ENCODE results near the gene POU2AF1.

POU2AF1 gene

DNA sequence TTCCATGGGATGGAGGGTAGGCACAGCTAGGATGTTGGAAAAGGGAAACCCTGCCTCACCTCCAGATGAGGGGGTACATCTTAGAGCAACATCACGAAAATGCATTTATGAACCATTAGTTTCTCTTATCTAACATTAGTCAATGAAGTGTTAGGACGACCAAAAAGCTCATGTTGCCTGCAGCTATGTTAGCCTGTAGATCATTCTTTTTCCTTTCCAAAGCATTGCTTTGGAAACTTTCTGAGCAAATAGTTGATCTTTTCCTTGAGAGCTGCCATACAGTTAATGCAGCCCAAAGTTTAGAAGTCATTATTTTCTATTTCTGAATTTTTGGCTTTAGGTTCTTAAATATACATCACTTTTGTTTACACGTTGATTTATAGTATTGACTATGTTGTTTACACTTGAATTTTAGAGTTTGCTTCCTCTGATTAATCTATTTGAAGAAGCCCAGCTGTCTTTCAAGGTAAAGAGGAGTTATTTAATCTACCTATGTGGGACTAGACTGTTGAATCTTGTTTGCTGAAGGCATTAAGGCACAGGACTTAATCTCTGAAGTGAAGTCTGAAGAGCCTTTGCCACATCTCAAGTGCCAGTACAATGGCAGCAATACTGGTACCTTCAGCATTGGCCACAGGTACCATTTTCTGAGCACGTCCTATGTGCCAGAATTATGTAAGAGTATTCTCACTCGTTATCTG, 69.7 kb downstream of the POU2AF1 start:
- ATAC-seq (no peak), DNase-seq (ENCODE audit: low spot score in 2 of 2) (no peak)
- Mint-ChIP-seq H3K4me3 (no peak overlapping the region), H3K27ac (no peak overlapping the region), H3K36me3 (no peaks in the 10 kb centered on the region), H3K4me1 (no peaks in the 10 kb centered on the region), H3K9me3 (no peaks in the 10 kb centered on the region)

GRCh38 chr11:111308140-111308539, 70.9 kb downstream of the POU2AF1 start:
- ATAC-seq (no peak), DNase-seq (ENCODE audit: low spot score in 2 of 2) (no peak)
- Mint-ChIP-seq H3K4me3 (no peak overlapping the region), H3K27ac (no peak overlapping the region), H3K36me3 (no peaks in the 10 kb centered on the region), H3K9me3 (no peaks in the 10 kb centered on the region), H3K4me1 (no peaks in the 10 kb centered on the region)

DNA sequence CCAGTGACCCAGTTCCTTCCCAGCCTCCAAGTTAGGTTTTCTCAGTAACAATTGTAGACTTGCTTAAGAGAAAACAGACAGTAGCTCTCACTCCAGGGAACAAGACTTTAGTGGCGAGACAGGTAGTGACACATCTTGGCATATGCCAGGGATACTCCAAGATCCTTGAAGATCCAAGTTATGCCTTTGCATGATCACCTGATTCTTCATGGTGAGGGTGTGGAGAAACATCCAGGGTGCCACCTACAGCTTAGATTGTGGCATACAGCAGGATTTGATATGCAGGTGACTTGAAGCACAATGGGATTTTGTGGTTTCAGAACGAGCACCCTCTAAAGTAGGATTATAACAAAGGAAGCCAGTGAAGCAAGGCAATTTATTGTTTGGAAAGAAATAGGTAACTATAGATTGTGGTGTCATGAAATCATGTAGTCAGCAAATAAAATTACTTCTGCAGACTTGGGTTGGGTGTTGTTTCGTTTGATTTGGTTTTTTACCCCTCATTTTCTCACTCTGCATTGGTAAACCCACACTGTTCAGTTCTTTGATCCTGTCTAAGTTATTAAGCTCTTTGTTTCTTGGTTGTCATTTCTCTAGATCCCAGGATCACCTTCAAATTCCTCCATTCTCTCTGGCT, 71.5 kb downstream of the POU2AF1 start:
- no peak overlapping the region for H3K27ac Mint-ChIP-seq
- no peak for DNase-seq (ENCODE audit: low spot score in 2 of 2)

GRCh38 chr11:111306321-111306720, 72.8 kb downstream of the POU2AF1 start:
- Mint-ChIP-seq H3K27ac (no peak overlapping the region), H3K4me1 (no peaks in the 10 kb centered on the region), H3K4me3 (no peak overlapping the region), H3K36me3 (no peaks in the 10 kb centered on the region), H3K9me3 (no peaks in the 10 kb centered on the region)
- no peak for DNase-seq (ENCODE audit: low spot score in 2 of 2)
- ATAC-seq, result no peak

More for the DNA sequence above, 71.5 kb downstream of the POU2AF1 start:
- Mint-ChIP-seq H3K4me3 (no peak overlapping the region), H3K36me3 (no peaks in the 10 kb centered on the region), H3K4me1 (no peaks in the 10 kb centered on the region), H3K9me3 (no peaks in the 10 kb centered on the region)
- ATAC-seq, result no peak

GRCh38 chr11:111305876-111306275, 73.2 kb downstream of the POU2AF1 start:
- Mint-ChIP-seq H3K4me3 (no peak overlapping the region), H3K27ac (no peak overlapping the region), H3K36me3 (no peaks in the 10 kb centered on the region), H3K9me3 (no peaks in the 10 kb centered on the region), H3K4me1 (no peaks in the 10 kb centered on the region)
- ATAC-seq (no peak), DNase-seq (ENCODE audit: low spot score in 2 of 2) (no peak)

- H3K27ac Mint-ChIP-seq, result no peak overlapping the region
- H3K36me3 Mint-ChIP-seq, result no peaks in the 10 kb centered on the region
- no peaks in the 10 kb centered on the region for H3K9me3 Mint-ChIP-seq
- no peaks in the 10 kb centered on the region for H3K4me1 Mint-ChIP-seq
- ATAC-seq, result no peak
- H3K4me3 Mint-ChIP-seq, result no peak overlapping the region
- no peak for DNase-seq (ENCODE audit: low spot score in 2 of 2)
Observed at GRCh38 chr11:111305162-111305802, 73.8 kb downstream of the POU2AF1 start.

DNA sequence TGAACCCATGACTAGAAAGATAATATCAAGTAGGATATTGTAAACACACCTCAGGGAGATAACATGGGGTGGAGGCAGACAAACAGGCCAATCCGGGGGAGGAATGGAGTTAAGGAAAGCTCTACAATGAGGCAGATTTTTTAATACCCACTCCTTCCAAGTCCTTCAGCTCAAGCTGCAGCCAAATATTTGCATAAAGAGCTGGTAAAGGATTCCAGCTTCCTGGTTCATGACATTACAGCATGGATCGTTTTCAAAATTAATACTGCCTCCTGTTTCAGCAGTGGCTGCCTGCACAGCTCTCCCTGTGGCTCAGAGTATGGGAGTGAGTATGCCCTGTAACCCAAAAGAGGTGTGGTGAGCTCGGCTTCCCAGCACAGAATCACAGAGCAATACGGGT, 75.6 kb downstream of the POU2AF1 start:
- H3K4me1 Mint-ChIP-seq, result no peaks in the 10 kb centered on the region

DNA sequence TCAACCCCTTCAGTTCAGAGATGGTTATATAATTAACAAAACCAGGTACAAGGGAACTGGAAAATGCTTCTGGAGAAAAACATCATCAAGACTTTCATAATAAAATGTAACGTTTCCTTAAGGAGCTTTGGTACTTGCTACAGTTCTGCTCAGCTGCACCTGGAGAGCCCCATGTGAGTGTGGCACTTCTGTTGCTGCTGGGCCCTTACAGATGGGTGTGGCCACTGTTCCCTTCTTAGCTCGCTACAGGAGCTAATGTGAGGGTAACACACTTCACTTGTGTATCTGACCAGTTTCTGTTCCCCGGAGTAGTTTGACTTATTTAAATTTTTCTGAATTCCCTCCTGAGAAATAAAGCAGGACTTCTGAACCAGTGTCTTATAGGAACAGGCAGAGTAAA, 76.8 kb downstream of the POU2AF1 start:
- no peaks in the 10 kb centered on the region for H3K9me3 Mint-ChIP-seq
- H3K4me1 Mint-ChIP-seq, result no peaks in the 10 kb centered on the region
- no peaks in the 10 kb centered on the region for H3K36me3 Mint-ChIP-seq
- H3K4me3 Mint-ChIP-seq, result no peak overlapping the region
- no peak for ATAC-seq
- H3K27ac Mint-ChIP-seq, result no peak overlapping the region
- DNase-seq (ENCODE audit: low spot score in 2 of 2), result no peak

More for the DNA sequence above, 75.6 kb downstream of the POU2AF1 start:
- no peak for ATAC-seq
- Mint-ChIP-seq H3K4me3 (no peak overlapping the region), H3K36me3 (no peaks in the 10 kb centered on the region), H3K9me3 (no peaks in the 10 kb centered on the region), H3K27ac (no peak overlapping the region)
- DNase-seq (ENCODE audit: low spot score in 2 of 2), result no peak
